IMR-90 (cell line): ENCODE results near the gene SIM1. TPM values are rescaled to one million over a fixed set of nuclear protein-coding genes. Genes with fewer than 3 reads are reported as not detected.

Experiments
- ATAC-seq: fragments of 200-7000 bp; cut with Tn5 transposase; 2 replicates; pipeline ENCODE4 v1.9.1; 2020; ENCODE audit warnings: low read depth, mild to moderate bottlenecking, moderate library complexity
- BruUV-seq: library from RNA; stranded (reverse); fragments of 400-500 nt; replicated peaks from 2 replicates; lab custom pipeline; 2021; lab: Mats Ljungman, UMichigan
- CTCF ChIA-PET: fragments of 300-600 bp; formaldehyde crosslinking; extraction: SDS; loops from one replicate; lab custom pipeline; 2021; ENCODE audit warnings: antibody characterized with exemption; lab: Yijun Ruan, JAX
- POLR2A ChIA-PET: fragments of 300-600 bp; sonication (Branson Sonifier 250); formaldehyde crosslinking; loops from one replicate; lab custom pipeline; 2022; ENCODE audit warnings: antibody characterized with exemption; ENCODE audit not compliant: unreplicated experiment; lab: Charles Lee
- DNase-seq: peaks from one replicate; pipeline ENCODE4 v3.0.0; 2013
- H2AFZ ChIP-seq: replicated peaks from 2 replicates; pipeline ENCODE3; 2013; ENCODE audit warnings: low read length, mild to moderate bottlenecking; ENCODE audit not compliant: poor library complexity
- H2AK5ac ChIP-seq: 2 replicates; pipeline ENCODE4 v1.6.1; 2013; ENCODE audit warnings: low read depth, low read length, inconsistent platforms
- H2AK9ac ChIP-seq: replicated peaks from 2 replicates; pipeline ENCODE3; 2013; ENCODE audit warnings: mild to moderate bottlenecking, low read depth, low read length, moderate library complexity; ENCODE audit not compliant: poor library complexity
- H2BK120ac ChIP-seq: 2 replicates; pipeline ENCODE4 v1.6.1; 2013; ENCODE audit warnings: low read depth, low read length, inconsistent platforms
- H2BK15ac ChIP-seq: 3 replicates; pipeline ENCODE4 v1.6.1; 2013; ENCODE audit warnings: low read depth, low read length, inconsistent platforms
- H2BK20ac ChIP-seq: 2 replicates; pipeline ENCODE4 v1.6.1; 2013; ENCODE audit warnings: low read depth, mild to moderate bottlenecking, inconsistent platforms, low read length, moderate library complexity
- H2BK5ac ChIP-seq: 2 replicates; pipeline ENCODE4 v1.6.1; 2013; ENCODE audit warnings: mild to moderate bottlenecking, low read depth, low read length, inconsistent platforms; ENCODE audit not compliant: poor library complexity, severe bottlenecking
- H3K14ac ChIP-seq: replicated peaks from 2 replicates; pipeline ENCODE4 v1.6.1; 2013; ENCODE audit warnings: low read depth, low read length, inconsistent platforms
- H3K18ac ChIP-seq: 2 replicates; pipeline ENCODE4 v1.6.1; 2013; ENCODE audit warnings: low read depth, low read length, control low read depth
- H3K23ac ChIP-seq: 2 replicates; pipeline ENCODE4 v1.6.1; 2013; ENCODE audit warnings: low read depth, low read length, inconsistent platforms
- H3K27ac ChIP-seq: 2 replicates; pipeline ENCODE4 v1.5.1; 2013; ENCODE audit warnings: mild to moderate bottlenecking, control low read depth, low read length; ENCODE audit not compliant: insufficient read depth
- H3K27me3 ChIP-seq: 2 replicates; pipeline ENCODE4 v1.6.1; 2013; ENCODE audit warnings: low read length; ENCODE audit not compliant: control insufficient read depth, insufficient read depth
- H3K36me3 ChIP-seq: 2 replicates; pipeline ENCODE4 v1.6.1; 2013; ENCODE audit warnings: low read length, mixed read lengths; ENCODE audit not compliant: control insufficient read depth, insufficient read depth
- H3K4ac ChIP-seq: 2 replicates; pipeline ENCODE4 v1.6.1; 2013; ENCODE audit warnings: low read depth, low read length, inconsistent platforms
- H3K4me1 ChIP-seq: 2 replicates; pipeline ENCODE4 v1.6.1; 2013; ENCODE audit warnings: low read length, mixed read lengths; ENCODE audit not compliant: control insufficient read depth, insufficient read depth
- H3K4me2 ChIP-seq: 2 replicates; pipeline ENCODE4 v1.6.1; 2013; ENCODE audit warnings: low read depth, mild to moderate bottlenecking, control low read depth, low read length, moderate library complexity
- H3K4me3 ChIP-seq: 2 replicates; pipeline ENCODE4 v1.5.1; 2013; ENCODE audit warnings: low read depth, mild to moderate bottlenecking, control low read depth, low read length, moderate library complexity; ENCODE audit not compliant: insufficient read depth
- H3K56ac ChIP-seq: 2 replicates; pipeline ENCODE4 v1.6.1; 2013; ENCODE audit warnings: low read length, inconsistent platforms; ENCODE audit not compliant: insufficient read depth; ENCODE audit errors: extremely low read depth
- H3K79me1 ChIP-seq, 2 experiments: 2 replicates each; pipeline ENCODE4 v1.6.1; 2013; ENCODE audit warnings: low read length in 2 of 2, inconsistent platforms in 1 of 2, low read depth in 1 of 2
- H3K9ac ChIP-seq: 2 replicates; pipeline ENCODE4 v1.6.1; 2013; ENCODE audit warnings: low read depth, low read length, control low read depth
- H3K9me1 ChIP-seq: 2 replicates; pipeline ENCODE4 v1.6.1; 2013; ENCODE audit warnings: low read length, inconsistent platforms; ENCODE audit not compliant: insufficient read depth
- H3K9me3 ChIP-seq: 2 replicates; pipeline ENCODE4 v1.6.1; 2013; ENCODE audit warnings: low read length; ENCODE audit not compliant: control insufficient read depth, insufficient read depth
- H4K20me1 ChIP-seq: 2 replicates; pipeline ENCODE4 v1.6.1; 2013; ENCODE audit warnings: low read length, inconsistent platforms; ENCODE audit not compliant: insufficient read depth
- H4K5ac ChIP-seq: 2 replicates; pipeline ENCODE4 v1.6.1; 2013; ENCODE audit warnings: mild to moderate bottlenecking, low read depth, low read length, control low read depth
- H4K8ac ChIP-seq, 2 experiments: 2 replicates each; pipeline ENCODE4 v1.6.1; 2013; ENCODE audit warnings: low read depth in 2 of 2, low read length in 2 of 2, control low read depth in 1 of 2, inconsistent platforms in 1 of 2
- H4K91ac ChIP-seq: 2 replicates; pipeline ENCODE4 v1.6.1; 2013; ENCODE audit warnings: low read depth, low read length, inconsistent platforms; ENCODE audit not compliant: insufficient read depth
- CEBPB ChIP-seq: IDR thresholded peaks from 2 replicates; pipeline ENCODE4 v1.6.1; 2012; ENCODE audit warnings: low read depth, low read length, improper control_type of control experiment
- CHD1 ChIP-seq: IDR thresholded peaks from 2 replicates; pipeline ENCODE4 v1.6.1; 2012; ENCODE audit warnings: low read depth, low read length, improper control_type of control experiment
- CTCF ChIP-seq: conservative IDR thresholded peaks from 2 replicates; pipeline ENCODE4 v1.5.1; 2012; ENCODE audit warnings: mild to moderate bottlenecking, low read depth, low read length, improper control_type of control experiment
- FOS ChIP-seq: fragments of 150-350 bp; IDR thresholded peaks from 2 replicates; pipeline ENCODE4 v1.6.1; 2016; ENCODE audit warnings: low read depth, low read length
- MXI1 ChIP-seq: IDR thresholded peaks from 2 replicates; pipeline ENCODE4 v1.6.1; 2012; ENCODE audit warnings: low read depth, mild to moderate bottlenecking, low read length, moderate library complexity, borderline replicate concordance
- POLR2A ChIP-seq: IDR thresholded peaks from 2 replicates; pipeline ENCODE4 v1.6.1; 2012; ENCODE audit warnings: mild to moderate bottlenecking, low read depth, low read length
- SMC3 ChIP-seq: fragments of 150-350 bp; IDR thresholded peaks from 2 replicates; pipeline ENCODE4 v1.6.1; 2016; ENCODE audit warnings: low read depth, mild to moderate bottlenecking, antibody characterized with exemption, low read length, moderate library complexity
- WGBS, 2 experiments: methylation state at CpG; one replicate each; pipeline versions ENCODE4 v1.1.5 to v1.1.7; 2013; ENCODE audit warnings: missing lambda C conversion rate in 2 of 2; ENCODE audit not compliant: insufficient read length in 1 of 2; ENCODE audit errors: extremely low coverage in 2 of 2; 5-methylcytosine and 5-hydroxymethylcytosine counted together
- dilution Hi-C: fragments of 300-500 bp; cut with HindIII; formaldehyde crosslinking; loops from one replicate; pipeline ENCODE4 v1.14.3; 2018; ENCODE audit warnings: low sequenced_read_pairs; ENCODE audit not compliant: unreplicated experiment
- in situ Hi-C: fragments of 300-500 bp; cut with MboI; formaldehyde crosslinking; loops from 3 replicates; pipeline ENCODE4 v1.14.3; 2019; ENCODE audit warnings: low sequenced_read_pairs, inconsistent platforms, mixed read lengths
- intact Hi-C: fragments of 100-400 bp; cut with micrococcal nuclease; formaldehyde crosslinking; loops from 2 replicates; pipeline ENCODE4 v1.10.0; 2022
- polyA plus RNA-seq, 3 experiments: library from polyadenylated mRNA; depleted of rRNA; stranded (reverse); fragments of >200 nt; gene quantifications; 2 replicates each; pipeline ENCODE4 v1.2.3, GENCODE V29; 2012; ENCODE audit warnings: low replicate concordance in 1 of 3
- total RNA-seq: library from RNA; depleted of rRNA; stranded (reverse); fragments of >200 nt; gene quantifications from 2 replicates; pipeline ENCODE4 v1.2.3, GENCODE V29; 2012

SIM1 gene
- total and polyA plus RNA-seq, 2 of the 4 experiments (the other 2 are of a cell fraction), result not detected

GRCh38 chr6:100381111-100381510 is 83.6 kb downstream of the SIM1 start:
- ATAC-seq, result peak; percentile 44
- Histone ChIP-seq H2AK9ac (no peak overlapping the region), H3K27me3 (no peaks in the 10 kb centered on the region), H3K14ac (no peak overlapping the region), H3K4me3 (no peak overlapping the region), H2AK5ac (no peak overlapping the region), H2BK5ac (no peak overlapping the region), H3K4me1 (no peaks in the 10 kb centered on the region), H3K27ac (no peak overlapping the region), H3K9me3 (no peaks in the 10 kb centered on the region), H2BK120ac (no peak overlapping the region), H4K20me1 (no peaks in the 10 kb centered on the region), H3K4me2 (no peak overlapping the region), H3K23ac (0 out of 2 replicates have a peak overlapping the region, but pooled peaks have one; percentile 12), H2BK15ac (no peak overlapping the region), H3K9me1 (no peaks in the 10 kb centered on the region), H2BK20ac (no peak overlapping the region), H3K36me3 (no peaks in the 10 kb centered on the region), H4K91ac (no peak overlapping the region), H3K79me1 (no peaks in the 10 kb centered on the region), H3K4ac (no peak overlapping the region), H3K18ac (no peak overlapping the region), H3K56ac (no peak overlapping the region), H3K9ac (no peak overlapping the region), H4K8ac (no peak overlapping the region), H4K5ac (no peak overlapping the region), H2AFZ (no peak overlapping the region)
- no peak for TF ChIP-seq SMC3
- TF ChIP-seq CHD1, result no peak
- no peak for TF ChIP-seq POLR2A
- TF ChIP-seq CEBPB, result 0 out of 2 replicates have a peak, but pooled peaks have one; percentile 11
- TF ChIP-seq FOS, result no peak
- no peak for TF ChIP-seq CTCF
- TF ChIP-seq MXI1, result no peak
- BruUV-seq, result no TSS peak
- DNase-seq, result peak; percentile 19
- 48% methylated on average over 4 of the region's 6 CpGs; no CpG with 5 or more reads in 1 of the 2 experiments for WGBS, 2 experiments
- dilution Hi-C loops, result no loop called here
- in situ Hi-C loops, result no loop called here
- CTCF ChIA-PET, result no interaction called here
- intact Hi-C loops, result no loop called here
- POLR2A ChIA-PET, result no interaction called here
